Muscle of back (tissue), 11 donors: ENCODE results near the gene ALOX5. TPM values are rescaled to one million over a fixed set of nuclear protein-coding genes. Genes with fewer than 3 reads are reported as not detected.
A peak's percentile ranks its signal among the peaks of the same experiment; 100 is the strongest.

ENCODE experiments used
- DNase-seq, 3 donors: peaks; one replicate each; pipeline versions ENCODE4 v3.0.0 to v3.0.0-alpha.2; 2013
- polyA plus RNA-seq, 10 donors: library from polyadenylated mRNA; unstranded; fragments of 120-200 nt; gene quantifications; one replicate each; pipeline ENCODE4 v1.2.1, GENCODE V29; 2013; ENCODE audit not compliant: insufficient read length in 10 of 10

Gene ALOX5
- polyA plus RNA-seq, 10 donors, result 0.50 to 3.2 (median 1.3) TPM

DNA sequence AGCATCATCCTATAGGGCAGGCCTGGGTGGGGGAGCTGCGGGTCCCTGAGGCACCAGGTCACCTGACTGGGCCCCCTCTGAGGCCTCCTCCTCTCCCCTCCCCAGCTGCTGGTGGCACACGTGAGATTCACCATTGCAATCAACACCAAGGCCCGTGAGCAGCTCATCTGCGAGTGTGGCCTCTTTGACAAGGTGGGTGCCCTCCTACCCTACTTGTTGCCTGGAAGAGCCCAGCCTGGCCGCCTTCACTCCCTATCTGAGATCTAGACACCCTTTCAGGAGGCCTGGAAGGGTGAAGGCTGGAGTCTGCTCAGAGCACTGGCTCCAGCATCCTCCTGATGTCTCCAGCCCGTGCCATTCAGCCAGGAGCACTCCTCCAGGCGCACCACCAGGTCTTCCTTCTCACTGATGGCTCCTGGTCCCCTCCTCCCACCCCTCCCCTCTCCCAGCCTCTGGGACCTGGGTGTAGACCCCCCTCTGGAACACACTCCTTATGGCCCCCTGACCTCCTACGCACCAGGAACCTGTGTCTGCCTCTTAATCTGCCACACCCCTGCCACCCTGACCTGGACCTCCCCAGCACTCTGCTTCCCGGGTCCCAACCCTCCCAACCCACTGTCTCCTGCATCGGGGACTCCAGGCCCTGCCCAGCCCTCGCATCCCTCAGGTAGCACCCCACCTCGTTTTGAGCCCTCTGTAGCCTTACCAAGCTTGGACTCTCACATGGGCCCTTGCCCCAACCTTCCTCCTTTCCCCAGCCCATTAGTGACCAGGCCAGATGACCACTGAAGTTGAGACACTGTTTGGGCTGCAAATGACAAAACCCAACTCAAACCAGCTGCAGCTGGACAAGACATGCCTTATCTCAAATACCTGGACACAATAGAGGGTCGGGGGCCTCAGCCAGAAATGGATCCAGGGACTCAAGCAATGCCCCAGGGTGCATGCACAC lies 67.5 kb downstream of the ALOX5 start:
- DNase-seq, result no peak

DNA sequence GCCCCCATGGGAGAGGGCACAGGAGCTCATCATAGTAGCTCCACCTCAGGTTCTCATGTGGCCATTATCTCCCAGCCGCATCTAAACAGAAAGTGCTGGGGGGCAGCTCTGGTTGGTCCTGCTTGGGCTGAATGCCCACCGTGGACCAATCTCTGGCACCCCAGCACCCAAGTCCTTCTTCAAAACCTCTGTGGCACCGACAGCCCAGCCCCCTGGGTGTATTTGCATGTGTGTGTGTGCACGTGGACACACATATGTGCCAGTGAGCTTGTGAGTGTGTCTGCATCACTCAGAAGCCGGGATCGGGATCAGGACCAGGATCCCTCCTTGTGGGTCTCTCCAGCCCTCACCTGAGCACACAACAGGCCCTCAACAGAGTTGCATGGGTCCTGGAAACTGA lies 68.2 kb downstream of the ALOX5 start:
- no peak for DNase-seq

DNA sequence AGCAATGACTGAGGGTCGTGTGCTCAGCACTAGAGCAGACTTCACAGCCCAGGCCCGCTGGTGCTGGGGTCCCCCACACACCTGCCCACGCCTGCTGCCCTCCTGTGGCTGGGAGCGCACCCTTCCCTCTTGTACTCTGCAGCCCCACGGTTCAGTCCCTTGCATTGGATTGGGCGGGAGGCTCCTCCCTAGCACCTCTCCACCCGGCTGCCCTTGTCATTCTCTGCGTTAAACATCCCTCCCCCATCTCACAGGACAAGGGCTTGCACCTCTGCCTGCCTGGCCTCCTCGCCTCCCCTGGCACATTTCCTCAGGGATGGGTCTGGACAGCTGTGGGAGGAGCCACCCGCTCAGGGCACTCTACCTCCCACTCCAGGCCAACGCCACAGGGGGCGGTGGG lies 68.6 kb downstream of the ALOX5 start:
- no peak for DNase-seq

DNA sequence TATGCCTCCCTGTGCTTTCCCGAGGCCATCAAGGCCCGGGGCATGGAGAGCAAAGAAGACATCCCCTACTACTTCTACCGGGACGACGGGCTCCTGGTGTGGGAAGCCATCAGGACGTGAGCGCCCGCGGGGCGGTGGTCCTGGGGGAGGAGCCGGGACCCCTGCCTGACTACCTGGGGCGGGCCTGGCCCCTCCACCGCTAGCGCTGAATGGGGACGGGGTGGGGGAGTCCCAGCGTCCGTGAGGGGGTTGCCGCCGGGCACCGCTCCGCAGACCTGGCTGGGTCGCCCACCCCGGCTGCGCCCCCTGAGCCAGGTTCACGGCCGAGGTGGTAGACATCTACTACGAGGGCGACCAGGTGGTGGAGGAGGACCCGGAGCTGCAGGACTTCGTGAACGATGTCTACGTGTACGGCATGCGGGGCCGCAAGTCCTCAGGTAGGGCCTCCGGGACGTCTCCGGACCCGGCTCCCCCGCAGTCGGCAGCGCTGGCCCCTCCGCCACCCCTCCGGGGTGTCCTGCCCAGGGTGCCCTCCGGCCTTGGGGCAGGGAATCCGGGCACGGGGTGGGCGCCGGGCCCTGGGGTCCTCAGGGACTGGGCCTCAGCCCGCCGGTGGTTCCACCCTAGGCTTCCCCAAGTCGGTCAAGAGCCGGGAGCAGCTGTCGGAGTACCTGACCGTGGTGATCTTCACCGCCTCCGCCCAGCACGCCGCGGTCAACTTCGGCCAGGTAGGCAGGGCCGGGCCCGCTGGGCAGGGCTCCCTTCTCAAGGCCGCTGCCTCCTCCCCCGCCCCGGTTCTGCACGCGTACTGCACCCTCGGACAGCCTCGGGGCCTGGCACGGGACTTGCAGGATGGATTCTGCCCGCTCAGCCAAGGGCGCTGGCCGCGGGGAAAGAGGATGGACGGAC lies 69.3 kb downstream of the ALOX5 start:
- no peak for DNase-seq

DNA sequence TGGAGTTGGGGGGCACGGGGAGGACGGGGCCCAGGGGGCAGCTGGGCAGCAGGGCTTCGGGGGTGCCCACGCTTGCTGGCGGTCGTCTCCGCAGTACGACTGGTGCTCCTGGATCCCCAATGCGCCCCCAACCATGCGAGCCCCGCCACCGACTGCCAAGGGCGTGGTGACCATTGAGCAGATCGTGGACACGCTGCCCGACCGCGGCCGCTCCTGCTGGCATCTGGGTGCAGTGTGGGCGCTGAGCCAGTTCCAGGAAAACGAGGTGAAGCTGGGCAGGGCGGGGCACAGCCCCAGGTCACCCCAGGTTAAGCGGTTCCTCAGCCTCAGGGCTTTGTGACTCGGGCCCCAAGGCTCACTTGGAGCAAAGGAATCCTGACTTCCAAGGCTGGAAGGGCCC lies 70.0 kb downstream of the ALOX5 start:
- no peak for DNase-seq

DNA sequence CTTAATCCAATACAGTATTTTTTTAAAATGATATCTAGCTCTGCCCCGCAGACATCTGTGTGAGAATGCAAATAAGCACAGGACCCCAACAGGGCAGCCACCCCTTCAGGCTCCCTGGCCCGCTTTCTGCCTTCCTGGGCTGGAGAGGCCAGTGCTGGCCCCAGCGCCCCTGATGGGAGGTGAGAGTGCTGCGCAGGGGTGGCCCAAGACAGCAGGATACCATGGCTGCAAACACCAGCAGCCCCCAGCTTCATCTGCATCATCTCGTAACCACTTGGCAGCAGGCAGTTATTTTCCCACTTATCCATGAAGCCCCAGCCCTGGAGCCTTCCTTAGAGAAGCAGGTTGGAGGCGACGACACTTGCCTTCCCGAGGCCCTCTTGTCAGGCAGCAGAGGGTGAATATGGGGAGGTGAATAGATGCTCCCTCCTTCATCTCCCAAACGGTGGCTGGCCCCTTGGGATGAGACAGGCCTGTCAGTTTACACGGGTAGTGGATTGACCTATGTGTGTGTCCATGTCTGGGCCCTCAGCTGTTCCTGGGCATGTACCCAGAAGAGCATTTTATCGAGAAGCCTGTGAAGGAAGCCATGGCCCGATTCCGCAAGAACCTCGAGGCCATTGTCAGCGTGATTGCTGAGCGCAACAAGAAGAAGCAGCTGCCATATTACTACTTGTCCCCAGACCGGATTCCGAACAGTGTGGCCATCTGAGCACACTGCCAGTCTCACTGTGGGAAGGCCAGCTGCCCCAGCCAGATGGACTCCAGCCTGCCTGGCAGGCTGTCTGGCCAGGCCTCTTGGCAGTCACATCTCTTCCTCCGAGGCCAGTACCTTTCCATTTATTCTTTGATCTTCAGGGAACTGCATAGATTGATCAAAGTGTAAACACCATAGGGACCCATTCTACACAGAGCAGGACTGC lies 71.2 kb downstream of the ALOX5 start:
- peak; percentile 20 to 51 (median 27) for DNase-seq

DNA sequence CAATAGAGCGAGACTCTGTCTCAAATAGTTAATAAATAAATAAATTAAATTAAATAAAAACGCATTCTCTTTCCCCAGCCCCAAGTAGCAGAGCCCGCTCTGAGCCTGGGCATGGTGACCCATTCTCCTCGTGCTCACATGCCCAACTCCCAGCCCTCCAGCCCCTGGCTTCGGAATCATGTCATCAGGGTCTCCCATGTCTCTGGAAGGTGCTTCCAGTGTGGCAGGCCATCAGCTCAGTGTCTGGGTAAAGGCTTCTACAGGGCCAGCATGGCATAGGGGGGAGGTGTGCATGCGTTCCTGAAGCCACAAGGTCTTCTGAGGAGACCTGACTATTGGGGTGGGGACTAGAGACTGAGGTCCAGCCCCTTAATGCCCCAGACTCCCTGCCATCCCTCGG lies 72.8 kb downstream of the ALOX5 start:
- DNase-seq, result no peak

DNA sequence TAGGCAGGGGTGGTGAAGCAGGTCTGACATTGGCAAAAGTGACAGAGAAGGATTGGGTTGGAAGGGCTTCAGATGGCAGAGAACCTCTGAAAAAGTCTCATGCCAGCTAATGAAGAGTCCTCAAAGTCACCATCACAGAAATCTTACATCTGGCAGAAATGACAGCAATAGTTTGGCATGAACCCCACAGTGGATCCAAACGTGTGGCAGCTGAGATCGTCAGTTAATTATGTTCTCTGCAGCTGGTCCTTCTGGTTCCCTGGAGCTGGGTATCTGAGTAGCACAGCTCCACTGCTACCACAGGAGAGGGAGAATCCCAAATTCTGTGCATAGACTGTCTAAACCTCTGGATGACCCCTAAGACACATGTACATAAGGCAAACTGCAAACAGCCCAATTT lies 73.4 kb downstream of the ALOX5 start:
- DNase-seq, result peak in 2 of 3 donors; percentile 20 to 39

DNA sequence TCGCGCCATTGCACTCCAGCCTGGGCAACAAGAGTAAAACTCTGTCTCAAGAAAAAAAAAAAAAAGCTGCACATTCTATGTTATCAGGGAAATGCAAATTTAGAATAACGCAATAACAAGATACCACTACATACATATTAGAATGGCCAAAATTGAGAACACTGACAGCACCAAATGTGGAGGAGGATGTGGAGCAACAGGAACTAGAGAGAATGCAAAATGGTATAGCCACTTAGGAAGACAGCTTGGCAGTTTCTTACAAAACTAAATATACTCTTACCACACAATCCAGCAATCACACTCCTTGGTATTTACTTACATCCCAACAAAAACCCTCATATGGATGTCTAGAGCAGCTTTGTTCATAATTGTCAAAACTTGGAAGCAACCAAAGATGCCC lies 76.8 kb downstream of the ALOX5 start:
- no peak for DNase-seq

DNA sequence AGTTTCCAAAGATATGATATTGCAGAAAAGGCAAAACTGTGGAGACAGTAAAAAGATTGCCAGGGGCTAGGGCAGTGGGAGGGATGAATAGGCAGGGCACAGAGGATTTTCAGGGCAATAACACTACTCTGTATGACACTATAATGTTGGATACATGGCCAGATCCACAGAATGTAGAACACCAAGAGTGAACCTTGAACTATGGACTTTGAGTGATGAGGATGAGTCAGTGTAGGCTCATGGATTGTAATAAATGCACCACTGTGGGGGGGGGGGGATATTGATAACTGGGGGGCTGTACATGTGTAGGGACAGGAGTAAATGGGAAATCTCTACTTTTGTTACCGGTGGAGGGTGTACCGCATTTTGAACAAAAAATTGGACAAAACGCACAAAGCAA lies 77.4 kb downstream of the ALOX5 start:
- no peak for DNase-seq

DNA sequence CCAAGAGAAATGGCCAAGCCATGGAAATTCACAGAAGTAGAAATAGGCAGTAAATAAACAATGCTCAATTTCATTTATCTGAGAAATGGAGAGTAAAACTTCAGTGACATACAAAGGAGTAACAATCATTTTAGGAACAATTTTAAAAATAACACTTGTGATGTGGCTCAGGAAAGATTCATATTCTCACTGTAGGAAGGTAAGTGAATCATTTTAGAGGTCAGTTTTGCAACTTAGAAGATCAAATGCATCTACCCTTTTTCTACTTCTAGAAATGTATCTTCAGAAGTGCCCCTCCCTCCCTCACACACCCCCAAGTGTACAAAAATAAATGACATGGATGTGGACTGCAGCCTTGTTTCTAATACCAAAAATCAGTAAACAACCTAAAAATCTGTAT lies 78.3 kb downstream of the ALOX5 start:
- no peak for DNase-seq

DNA sequence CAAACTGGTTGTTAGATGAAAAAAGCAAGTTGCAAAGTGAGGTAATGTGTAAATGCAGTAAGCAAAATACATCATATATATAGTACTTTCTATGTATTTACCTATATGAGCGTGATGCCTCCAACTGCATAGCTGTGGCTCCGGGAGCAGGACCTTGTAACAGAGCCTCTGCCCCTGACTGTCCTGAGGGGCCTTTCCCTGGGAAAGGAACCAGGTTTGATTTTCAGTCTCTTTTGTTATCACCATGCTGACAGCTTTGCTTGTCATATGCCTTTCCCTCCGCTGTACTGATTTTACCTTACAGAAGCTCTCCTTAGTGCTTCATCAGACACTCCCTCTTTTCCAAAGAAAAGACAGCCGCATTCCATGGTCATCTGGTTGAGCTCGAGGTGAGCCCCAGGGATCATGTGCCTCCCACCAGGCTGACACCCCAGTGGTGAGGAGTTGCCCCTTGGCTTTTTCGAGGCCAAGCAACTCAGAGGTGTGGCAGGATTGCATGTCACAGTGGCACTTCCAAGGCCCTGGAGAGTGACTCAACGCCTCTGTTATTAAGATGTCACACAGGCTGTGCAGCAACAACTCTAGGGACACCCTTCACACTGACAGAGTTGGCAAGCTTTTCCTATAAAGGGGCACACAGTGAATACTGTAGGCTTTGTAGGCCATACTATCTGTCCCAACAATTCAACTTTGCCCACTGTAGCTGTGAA lies 78.9 kb downstream of the ALOX5 start:
- no peak for DNase-seq

DNA sequence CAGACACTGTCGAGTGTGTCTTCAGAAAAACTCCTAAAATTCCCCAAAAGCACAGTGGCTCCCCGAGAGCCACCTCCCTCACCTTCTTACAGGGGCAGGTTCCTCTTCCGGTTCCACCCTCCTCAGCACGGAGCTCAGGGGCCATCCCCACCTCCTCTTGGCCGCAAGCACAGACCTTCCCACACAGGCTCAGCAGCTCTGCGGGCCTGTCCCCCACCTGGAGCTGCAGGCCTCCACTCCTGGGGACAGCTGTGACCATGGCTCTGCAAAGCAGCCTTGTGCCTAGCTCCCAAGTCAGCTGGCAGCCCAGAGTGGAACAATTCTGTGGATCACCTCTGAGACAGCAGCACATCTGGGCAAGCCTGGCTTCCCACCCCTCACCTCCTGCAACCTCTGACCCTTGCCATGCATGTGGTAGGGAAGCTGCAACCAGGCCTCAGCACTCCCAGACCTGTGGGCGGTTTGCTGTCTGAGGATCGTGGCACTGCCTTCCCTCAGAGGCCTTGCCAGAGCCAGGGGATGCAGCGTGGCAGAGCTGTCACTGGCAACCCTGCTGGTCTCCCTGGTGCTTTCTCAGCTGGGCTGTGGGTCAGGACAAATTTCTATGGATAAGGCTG lies 79.7 kb downstream of the ALOX5 start:
- no peak for DNase-seq

DNA sequence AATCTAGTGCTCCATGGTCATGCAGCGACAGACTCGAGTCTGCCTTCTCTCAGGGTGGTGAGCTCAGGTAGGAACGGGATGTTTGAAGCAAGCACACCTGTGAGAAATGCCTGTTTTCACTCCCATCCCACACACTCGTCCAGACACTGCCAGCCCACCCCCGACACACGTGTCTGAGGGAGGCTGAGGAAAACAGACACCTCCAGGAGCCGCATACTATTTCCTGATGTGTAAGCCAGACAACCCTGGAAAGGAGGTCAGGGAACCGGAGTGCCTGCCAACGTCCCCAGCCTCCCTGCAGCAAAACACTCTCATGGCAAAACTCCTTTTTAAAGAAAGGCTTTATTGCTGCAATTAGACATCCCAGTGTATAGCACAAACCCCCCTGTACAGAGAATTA lies 80.2 kb downstream of the ALOX5 start:
- no peak for DNase-seq

DNA sequence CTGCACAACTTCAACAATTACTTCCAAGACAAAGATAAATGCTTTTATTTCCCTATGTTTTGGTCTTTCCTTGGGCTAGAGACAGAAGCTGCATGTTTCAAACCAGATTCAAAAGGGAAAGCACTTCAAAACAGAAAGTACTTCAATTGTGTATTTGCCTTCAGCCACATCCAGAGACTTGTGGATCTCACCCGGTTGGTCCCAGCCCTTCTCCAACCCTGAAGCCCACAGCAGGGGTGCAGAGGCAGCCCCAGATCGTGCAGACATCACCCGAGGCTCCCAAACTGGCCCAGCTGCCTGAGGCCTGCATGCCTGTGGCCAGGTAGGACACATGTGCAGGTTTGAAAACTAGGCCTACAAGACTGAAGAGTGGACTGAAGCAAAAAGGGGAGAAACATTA lies 80.8 kb downstream of the ALOX5 start:
- DNase-seq, result no peak

DNA sequence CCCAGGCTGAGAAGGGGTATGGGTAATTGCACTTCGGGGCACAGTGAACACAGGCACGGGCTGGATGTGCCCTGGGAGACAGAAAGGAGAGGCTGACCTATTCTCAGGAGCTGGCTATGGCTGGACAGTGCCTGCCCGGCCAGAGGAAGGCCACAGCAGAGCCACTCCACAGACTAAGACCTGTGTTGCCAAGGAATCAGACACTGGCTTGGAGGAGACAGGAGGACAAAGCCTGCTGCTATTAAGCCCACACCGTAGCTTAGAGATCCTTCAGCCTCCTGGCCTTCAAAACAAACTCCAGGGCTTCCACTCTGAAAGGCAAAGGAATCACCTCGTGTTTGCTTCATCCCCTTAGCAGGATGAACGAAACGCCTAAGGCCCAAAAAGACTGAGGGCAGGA lies 82.2 kb downstream of the ALOX5 start:
- no peak for DNase-seq

DNA sequence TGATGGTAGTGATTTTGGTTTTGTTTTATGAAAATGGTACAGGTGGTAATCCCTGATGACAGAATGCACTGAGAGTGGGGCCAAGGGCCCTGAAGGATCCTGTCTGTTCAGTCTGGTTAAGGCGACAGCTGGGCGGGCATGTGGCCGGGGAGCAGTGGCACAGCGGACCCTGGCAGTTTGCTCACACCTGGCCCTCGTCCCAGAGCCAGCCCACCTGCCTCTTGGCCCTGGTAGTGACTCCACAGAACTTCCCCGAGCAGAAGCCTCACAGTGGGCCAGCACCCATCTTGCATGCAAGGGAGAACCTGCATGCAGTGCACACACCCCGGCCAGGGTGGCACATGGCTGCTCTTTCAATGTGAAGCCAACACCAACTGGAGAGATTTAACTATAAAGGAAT lies 82.8 kb downstream of the ALOX5 start:
- no peak for DNase-seq

DNA sequence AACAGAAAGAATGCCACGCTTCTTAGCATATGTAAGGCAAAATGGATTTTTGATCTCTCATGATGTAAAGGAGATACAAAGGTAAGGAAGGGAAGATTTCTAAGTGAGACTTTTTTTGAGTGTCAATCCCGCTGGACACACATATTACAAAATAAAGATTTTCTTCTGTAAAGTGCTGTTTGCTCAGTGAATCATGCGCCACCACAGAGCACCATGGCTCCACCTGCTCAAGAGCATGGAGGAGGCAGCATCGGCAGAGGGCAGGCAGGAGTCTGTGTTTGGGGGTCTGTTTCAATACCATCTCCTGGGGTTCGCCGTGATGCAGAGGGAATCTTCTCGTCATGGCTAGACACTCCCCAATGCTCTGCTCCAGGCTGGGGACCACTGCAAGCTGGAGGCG lies 83.5 kb downstream of the ALOX5 start:
- no peak for DNase-seq

DNA sequence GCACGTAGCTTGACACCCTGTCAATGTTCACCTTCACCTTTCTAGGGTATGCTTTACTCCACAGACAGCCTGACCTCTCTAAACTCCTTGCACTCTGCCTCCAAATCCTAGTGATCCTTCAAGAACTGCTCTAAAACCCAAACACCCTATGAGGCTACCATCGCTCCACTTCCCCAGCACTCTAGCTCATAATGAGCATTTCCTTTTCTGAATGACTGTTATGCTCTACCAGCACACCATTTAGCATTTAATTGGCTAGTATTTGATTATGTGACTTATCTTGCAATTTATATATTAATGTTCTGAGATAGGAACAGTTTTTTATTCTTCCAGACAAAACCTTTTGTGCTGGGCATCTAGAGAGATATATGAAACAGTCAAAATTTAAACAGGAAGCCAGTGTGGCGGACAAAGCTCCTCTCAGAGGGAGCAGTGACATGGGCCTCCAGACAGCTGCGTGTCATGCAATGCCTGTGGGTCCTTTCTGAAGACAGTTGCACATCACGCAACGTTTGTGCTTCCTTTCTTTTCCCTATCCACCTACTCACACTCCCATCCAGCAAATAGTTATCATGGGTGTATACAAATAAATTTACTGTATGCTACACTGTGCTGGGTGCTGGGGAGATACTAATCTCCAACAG lies 86.3 kb downstream of the ALOX5 start:
- no peak for DNase-seq

DNA sequence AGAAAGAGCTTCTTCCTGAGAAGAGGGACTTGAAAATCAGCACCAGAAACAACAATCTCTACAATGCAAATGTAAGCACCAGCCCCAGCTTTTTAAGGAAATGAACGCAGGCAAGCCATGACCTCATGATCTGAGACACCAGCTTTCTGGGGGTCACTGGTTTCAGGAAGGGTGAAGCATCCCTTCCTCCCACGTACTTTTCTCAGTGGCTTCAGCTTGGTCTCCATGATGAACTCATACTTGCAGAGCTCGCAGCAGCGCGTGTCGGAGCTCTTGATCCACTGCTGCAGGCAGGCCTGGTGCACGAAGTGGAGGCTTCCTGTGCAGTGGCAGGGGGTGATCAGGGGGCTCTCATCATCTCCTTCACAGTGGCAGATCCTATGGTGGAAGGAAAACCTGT lies 87.0 kb downstream of the ALOX5 start:
- no peak for DNase-seq
